HG02610 (cell line): ENCODE data around the gene IGSF8.
"Not testable (repeated sequence)": the region's sequence is repeated elsewhere in the genome, so short reads cannot be mapped to it uniquely, and the experiment has no call there.

ENCODE experiments used
- ATAC-seq: cut with Tn5 transposase; IDR thresholded peaks from one replicate; pipeline ENCODE4 v1.9.1; 2021; ENCODE audit warnings: mild to moderate bottlenecking, moderate library complexity; ENCODE audit not compliant: unreplicated experiment

IGSF8 gene

DNA sequence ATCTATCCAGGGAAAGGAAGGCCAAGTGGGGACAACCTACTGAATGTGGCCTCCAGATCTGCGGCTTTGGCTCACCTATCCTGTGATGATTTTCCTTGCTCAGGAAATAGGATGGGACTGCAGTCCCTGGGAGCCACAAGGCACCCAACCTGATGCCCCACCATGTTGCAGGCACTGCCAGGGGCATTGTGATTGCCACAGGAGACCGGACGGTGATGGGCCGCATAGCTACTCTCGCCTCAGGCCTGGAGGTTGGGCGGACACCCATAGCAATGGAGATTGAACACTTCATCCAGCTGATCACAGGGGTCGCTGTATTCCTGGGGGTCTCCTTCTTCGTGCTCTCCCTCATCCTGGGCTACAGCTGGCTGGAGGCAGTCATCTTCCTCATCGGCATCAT lies 29.0 kb upstream of the IGSF8 start:
- no peak for ATAC-seq

DNA sequence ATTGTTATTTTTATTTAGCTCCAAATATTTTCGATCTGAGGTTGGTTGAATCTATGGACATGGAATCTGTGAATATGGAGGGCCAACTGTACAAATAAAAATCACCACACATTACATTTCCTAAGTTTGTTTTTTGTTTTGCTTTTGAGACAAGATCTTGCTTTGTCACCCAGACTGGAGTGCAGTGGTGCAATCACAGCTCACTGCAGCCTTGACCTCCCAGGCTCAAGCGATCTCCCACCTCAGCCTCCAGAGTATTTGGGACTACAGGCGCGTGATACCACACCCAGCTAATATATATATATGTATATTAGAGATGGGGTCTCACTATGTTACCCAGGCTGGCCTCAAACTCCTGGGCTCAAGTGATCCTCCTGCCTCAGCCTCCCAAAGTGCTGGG lies 27.9 kb upstream of the IGSF8 start:
- not testable (repeated sequence) for ATAC-seq

DNA sequence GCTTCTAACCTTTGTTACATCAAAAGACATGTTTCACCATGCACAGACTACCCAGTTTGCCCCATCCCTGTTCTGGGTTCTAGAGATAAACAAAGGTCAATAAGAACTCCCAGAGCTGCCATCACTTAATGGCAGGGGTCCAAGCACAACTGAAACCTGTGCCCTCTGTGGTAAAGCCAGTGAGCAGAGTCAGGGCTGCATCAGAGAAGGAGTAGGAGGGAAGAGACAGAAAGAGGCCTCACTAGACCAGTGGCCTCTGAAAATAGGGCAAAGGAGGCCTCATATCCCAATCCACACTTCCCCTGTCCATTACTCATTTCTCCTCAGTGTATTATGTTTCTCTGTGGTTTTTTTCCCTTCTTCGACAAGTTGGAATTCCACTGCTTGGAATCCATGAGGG lies 27.3 kb upstream of the IGSF8 start:
- no peak for ATAC-seq

DNA sequence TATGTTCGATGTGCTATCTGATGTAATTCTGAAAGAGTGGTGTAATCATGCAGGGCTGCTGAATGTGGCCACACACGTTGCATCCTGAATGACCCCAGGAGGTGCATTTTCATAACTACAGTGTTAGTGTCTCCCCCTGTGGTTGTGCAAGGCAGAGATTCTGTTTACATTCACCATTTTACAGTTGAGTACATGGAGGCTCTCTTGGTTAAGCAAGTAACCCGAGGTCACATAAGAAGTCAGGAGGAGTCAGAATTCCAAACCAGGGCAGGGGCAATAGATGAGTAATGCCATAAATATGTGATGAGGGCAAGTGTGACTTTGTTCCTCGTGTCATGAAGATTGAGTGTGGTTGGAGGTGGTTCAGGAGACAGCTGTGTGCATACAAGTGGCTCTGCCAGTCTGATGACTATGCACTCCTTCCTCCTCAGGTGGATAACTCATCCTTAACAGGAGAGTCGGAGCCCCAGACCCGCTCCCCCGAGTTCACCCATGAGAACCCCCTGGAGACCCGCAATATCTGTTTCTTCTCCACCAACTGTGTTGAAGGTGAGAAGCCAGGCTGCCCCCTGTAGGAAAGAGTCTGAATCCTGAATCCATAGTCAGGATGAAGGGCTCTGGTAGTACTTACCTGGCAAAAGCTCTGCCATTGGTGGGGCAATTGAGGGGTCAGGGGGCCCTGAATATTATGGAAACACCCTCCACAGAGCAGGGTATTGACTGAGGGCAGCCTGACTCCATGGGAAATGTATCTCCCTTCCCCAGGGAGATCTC lies 26.5 kb upstream of the IGSF8 start:
- ATAC-seq, result no peak

DNA sequence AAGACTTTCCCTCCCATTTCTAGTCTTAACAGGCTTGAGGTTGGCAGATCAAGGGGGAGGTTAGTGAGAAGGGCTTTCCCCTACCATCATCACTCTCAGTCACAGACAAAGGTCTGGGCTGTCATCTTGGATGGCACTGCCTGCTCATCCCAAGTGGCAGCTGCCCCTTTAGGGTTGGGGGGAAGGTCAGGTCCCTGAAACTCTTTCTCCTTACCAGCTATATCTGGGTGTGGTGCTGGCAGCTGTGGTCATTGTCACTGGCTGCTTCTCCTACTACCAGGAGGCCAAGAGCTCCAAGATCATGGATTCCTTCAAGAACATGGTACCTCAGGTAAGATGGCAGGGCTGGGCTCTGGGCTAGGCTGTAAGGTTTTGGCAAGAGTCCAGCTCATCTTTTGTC lies 25.3 kb upstream of the IGSF8 start:
- ATAC-seq, result no peak

DNA sequence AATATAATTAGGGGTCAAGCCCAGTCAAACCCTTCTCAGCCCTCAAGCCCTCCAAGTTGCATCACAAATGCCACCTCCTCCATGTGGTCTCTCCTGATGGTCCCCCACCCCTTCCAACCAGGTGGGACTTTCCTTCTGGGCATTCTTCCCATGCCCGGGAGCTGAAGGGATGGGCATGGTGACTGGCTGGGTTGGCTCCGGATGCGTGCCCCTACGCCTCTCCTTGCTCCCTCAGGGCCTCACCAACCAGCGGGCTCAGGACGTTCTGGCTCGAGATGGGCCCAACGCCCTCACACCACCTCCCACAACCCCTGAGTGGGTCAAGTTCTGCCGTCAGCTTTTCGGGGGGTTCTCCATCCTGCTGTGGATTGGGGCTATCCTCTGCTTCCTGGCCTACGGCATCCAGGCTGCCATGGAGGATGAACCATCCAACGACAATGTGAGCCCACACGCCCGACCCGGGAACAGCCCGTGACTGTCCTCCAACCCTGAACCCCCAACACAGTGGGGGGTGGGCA lies 24.6 kb upstream of the IGSF8 start:
- no peak for ATAC-seq

DNA sequence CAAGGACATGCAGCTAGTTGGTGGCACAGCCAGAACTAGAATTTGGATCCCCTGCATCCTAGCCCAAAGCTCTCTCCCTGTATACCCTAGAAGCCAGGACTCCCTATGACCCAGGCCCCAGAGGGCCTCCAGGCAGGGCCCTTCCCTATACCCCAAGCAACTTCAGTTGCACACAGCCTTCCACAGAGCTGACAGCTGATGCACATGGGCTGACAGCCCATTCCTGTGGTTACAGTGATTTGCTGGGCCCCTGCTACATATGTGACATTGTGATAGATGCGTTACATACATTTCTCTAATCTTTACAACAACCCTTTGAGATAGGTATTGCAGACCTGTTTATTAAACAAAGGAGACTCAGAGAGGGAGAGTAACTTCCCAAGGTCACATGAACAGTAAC lies 23.0 kb upstream of the IGSF8 start:
- no peak for ATAC-seq

DNA sequence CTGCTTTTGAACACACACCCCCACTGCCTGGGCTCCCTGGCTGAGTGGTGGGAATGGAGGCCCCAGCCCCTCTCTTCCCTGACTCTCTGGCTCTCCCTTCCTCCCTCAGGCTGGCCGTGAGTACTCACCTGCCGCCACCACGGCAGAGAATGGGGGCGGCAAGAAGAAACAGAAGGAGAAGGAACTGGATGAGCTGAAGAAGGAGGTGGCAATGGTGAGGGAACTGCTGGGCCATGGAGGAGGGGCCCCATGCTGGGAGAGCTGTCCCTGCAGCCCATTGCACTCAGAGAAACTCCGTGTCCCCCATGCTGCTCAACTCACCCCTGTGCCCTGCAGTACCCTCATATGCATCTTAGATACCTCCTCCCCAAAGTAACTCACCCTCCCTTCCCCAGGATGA lies 22.4 kb upstream of the IGSF8 start:
- no peak for ATAC-seq

DNA sequence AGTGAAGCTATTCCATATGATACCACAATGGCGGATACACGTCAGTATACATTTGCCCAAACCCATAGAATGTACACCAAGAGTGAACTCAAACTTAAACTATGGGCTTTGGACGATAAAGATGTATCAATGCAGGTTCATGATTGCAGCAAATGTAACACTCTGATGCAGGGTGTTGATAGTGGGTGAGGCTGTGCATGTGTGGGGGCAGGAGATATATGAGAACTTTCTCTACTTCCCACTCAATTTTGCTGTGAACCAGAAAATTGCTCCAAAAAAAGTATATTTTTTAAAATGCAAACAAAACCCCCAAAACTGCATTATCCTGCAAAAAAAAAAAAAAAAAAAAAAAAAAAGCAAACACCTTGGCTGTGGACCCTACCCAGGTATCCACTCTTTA lies 20.5 kb upstream of the IGSF8 start:
- no peak for ATAC-seq

DNA sequence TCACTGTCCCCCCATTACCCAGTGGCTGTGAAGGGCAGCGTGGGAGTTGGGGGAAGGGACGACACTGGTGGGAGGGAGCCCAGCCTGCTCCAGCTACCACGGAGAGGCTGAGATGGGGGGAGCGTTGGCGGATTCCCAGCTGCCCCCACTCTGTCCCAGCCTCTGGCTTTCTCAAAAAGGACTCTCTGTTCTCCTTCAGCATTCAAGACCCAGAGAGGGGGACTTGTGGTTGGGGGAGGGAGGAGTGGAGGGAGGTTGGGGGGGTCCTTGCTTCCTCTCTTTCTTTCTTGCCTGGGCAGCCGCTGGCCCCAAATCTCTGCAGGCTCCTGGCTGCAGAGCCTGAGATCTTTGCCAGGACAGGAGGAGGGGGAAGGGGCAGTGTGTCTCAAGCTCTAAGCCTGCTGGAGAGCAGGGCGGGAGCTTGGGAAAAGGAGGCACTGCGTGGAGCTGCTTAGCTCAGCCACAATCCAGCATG lies 19.3 kb upstream of the IGSF8 start:
- no peak for ATAC-seq

DNA sequence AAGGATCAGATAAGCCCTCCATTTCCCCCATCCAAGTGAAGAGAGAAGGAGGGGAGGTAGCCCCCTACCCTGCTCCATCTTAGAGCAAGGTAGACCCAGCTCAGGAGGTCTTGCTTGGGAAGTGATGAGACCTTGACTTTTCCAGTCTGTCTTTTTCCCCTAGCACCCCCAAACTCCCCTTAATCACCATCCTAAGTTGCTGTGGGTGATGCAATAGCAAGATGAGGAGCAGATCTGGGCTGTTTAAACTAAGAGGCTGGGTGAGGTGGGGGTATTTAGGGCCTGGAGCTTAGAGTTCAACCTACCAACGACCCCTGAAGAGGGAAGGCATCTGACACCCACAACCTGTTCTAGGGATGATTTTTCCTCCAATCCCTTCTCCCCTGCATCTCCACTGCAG lies 18.9 kb upstream of the IGSF8 start:
- no peak for ATAC-seq

DNA sequence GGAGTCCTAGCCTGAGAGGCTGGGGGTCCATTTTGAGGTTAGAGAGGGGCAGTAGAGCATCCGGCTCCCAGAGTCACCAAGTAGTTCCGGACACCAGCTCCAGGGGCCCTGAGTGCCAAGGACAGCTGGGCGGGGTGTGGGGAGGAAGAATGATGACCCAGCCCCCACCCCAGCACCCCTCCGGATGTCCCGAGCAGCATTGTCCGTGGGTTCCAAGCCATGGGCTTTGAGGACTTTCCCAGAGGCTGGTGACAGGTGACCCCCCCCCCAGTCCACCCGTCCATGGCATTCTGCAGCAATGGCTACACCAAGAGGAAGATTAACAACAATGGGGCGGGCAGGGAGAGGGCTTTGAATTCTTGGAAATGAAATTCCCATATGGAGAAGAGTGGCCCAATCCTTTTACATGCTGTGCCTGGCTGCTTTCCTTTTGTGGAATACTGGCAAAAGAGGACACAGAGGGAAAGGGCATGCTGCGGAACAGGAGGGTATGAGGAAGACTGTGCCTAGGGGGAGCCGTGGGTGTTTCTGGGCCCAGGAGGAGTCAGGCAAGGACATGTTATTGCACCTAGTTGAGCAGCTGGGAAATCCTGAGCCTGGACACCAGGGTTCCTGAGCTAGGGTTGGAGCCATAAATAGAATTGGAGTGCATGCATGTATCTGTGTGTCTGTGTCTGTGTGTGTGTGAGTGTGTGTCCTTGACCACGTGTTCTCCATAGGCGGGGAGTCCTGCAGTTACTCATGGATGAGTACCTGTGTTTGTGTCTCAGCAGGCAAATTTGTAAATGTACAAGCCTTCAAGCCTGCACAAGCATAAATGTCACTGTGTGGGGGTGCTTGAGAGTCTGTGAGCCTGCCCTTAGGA lies 18.1 kb upstream of the IGSF8 start:
- no peak for ATAC-seq

DNA sequence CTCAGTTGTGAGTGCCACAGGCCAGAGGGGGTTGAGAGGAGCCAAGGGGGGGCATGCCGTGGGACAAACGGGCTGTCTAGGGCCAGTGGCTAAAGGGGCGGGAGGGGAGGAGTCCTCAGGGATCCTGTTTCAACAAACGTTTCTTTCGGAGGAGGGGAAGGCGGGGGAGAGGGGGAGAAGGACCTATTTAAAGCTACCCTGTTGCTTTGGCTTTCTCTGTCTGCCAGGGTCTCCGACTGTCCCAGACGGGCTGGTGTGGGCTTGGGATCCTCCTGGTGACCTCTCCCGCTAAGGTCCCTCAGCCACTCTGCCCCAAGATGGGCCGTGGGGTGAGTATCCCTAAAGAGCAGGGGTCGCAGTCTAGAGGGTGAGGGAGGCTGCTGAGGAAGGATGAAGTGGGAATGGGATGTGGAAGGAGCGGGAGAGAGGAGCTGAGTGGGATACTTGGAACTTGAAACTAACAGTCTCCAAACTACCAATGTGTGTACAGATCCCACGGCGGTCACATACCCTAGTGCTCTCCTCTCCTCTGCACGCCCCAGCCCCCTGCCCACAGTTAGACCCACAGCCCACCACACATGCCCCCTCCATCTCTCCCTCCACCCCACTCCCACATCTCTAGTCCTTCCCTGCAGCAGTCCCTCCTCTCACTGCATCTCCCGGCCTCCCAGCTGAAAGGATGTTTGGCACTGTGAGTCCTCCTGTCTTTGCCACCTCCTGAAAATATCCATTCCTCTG lies 17.3 kb upstream of the IGSF8 start, which contains the start of gene ATP1A2:
Gene ATP1A2 (plus strand): TSS at position 215 of the 738 bp plus-strand sequence. CDS start 103 bp downstream, at position 318.
- no peak for ATAC-seq

DNA sequence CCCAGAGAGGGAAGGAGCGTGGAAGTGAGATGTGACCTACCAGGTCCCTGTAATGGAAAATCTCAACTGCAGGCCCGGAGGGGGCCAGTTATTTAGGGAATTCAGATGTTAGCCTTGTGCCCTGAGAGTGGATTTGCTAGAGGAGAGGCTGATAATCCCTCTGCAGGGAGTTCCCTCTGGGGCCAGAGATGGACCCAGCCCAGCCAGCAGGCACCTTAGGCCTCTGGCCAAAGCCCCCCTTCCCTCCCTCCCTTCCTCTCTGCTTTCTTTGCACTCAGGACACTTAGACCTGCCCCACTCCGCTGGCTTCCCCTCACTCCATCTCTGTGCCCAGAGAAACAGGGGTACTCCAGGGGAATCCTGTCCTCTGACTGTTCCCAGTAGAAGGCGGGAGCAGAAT lies 15.7 kb upstream of the IGSF8 start:
- ATAC-seq, result no peak

DNA sequence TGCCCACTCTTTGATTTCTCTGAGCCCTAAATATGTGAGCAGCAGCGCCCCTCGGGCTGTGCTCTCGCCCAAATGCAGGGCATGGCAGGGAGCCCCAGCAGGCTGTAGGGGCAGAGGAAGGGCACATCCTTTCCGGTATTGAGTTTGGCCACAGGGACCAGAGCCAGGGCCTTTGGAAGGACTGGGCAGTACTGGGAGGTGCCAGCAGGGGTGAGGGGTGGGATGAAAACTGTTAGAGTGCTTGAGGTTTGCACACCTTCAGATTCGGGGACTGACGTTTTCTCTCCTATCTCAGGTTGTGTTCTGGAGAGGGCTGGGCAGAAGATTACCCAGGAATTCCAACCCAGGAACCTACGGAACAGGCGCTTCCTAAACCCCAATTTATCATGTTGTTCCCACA lies 15.0 kb upstream of the IGSF8 start:
- ATAC-seq, result no peak

DNA sequence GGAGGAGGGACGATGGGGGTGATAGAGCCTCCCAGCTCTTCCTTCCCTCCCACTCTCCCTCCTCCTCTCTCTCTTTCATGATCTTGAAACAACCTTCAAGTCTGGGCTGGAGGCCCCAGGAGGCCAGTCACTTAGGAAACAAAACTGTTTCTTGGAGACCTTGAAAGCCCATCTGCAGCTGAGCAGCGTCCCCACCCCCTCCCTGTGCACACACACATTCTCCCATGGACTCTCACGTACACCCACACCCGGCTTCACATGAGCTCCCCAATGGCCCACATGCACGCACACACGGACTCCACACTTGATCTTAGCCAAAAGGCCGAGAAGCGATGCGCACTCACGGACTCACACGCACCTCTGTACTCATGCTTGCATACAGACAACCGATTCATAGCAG lies 13.9 kb upstream of the IGSF8 start:
- ATAC-seq, result no peak

DNA sequence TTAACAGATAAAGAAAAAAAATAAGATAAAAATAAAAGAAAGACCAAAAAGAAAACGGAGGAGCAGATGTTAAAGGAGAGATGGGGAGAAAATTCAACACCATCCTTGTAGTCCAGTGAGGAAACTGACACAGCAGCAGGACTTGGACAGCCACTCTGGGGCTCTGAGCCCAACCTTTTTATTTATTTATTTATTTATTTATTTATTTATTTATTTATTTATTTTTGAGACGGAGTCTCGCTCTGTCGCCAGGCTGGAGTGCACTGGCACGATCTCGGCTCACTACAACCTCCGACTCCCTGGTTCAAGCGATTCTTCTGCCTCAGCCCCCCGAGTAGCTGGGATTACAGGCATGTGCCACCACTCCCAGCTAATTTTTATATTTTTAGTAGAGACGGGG lies 13.0 kb upstream of the IGSF8 start:
- ATAC-seq, result not testable (repeated sequence)

DNA sequence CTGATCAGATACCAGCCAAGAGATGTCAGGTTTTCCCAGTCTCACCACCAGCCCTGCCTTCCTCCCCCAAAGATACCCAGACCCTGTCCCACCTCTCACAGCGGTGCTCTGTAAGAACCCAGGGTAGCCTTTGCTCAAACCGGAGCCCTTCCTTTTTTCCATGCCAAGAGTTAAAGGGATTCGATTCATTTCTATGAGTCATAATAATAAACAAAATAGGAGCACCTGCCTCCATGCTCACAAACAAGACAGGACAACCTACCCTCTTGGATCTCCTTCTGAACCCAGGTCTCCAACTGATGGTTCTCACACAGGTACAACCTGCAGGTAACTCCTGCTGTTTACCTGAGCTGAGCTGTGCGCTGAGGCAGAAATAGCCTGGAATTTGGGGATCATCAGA lies 11.3 kb upstream of the IGSF8 start:
- no peak for ATAC-seq

DNA sequence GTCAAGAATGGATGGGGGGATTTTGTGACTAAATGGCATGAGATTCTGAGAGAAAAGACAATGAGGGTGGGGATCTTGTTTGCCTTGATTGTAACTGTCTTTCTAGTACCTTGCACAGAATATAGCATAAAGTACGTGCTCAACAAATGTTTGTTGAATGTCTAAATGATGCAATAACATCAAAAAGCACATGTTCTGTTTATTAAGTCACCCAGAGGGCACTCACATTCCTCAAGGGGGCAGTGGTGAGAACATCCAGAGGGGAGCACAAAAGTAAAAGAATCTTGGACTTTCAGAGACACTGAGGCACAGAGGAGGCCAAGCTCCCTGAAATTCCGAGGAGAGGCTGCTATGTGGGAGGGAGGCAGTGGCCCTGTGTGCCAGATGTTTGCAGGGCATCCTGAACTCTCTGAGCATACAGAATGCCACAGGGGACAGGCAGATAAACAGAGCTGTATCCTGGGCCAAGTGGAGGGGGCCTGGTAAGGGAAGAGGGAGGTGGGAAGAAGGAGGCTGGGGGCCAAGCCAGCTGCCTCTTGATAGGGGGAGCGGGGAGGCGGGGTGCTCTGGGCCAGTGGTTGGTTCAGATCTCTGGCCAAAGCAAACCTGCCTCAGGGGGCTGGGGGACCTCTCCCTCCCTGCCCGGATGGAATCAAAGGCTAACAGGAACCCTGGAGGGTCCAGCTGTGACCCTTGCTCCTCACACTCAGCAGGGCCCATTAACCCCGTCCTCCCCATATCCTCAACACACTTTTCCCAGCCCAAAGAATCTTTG lies 10.7 kb upstream of the IGSF8 start:
- no peak for ATAC-seq

DNA sequence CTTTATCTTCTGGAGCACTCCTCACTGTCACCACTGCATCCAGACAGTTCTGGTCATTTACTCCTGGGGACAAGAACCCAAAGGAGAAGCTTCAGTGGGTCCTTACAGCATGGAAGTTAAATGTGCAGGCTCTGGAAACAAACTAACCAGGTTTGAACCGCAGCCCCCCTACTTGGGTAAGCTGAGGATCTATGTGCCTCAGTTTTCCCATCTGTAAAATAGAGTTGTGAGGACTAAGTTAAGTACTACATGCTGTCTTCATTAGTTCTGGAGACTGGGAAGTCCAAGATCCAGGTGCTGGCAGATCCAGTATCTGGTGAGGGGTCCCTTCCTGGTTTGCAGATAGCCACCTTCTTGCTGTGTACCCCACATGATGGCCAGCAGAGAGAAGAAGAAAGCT lies 9.1 kb upstream of the IGSF8 start:
- ATAC-seq, result no peak
